ENCODE results near the gene FRAS1.
"Not testable (repeated sequence)": the region's sequence is repeated elsewhere in the genome, so short reads cannot be mapped to it uniquely, and the experiment has no call there.

The FRAS1 gene

DNA sequence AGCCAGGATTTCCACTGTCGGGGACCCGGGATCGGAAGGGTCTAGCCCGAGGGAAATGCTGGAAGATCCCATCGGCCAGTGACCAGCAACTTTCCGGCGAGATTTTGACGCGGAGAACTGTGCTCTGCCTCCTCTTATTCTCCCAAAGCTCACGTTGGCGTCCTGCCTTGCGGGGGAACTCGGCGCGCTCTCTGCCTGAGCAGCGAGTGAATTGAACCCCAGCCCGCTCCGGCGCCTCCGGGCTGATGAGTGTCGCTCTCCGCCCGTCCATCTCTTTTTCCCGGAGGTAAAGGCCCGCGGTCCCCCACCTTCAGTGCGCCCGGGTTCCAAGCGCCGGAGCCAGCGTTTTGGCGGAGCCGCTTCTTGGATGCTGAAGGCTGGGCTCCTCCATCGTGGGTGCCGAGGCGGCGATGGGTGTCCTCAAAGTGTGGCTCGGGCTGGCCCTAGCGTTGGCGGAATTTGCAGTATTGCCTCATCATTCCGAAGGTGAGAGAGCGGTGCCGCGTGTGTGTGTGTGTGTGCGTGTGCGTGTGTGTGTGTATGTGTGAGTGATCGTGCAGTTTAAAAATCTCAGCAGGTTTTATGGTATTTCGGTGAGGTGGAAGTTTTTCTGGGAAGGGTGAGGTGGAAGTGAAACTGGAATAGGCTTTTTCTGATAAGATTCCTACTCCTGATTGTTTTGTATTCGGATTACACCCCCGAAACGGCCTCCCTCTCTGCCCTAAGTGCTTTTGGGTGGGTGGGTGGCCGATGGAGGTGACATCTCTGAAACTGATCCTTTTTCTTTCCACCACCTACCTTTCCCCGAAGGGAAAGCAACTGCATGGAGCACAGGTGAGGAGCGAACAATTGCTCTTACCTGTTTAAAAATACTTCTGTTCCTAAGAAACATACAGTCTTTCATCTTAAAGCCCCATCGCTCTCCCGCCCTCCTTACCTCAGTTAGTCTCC lies 752 bp downstream of the FRAS1 start:
- DNase-seq (ENCODE audit: low read depth in 2 of 2): no peak

DNA sequence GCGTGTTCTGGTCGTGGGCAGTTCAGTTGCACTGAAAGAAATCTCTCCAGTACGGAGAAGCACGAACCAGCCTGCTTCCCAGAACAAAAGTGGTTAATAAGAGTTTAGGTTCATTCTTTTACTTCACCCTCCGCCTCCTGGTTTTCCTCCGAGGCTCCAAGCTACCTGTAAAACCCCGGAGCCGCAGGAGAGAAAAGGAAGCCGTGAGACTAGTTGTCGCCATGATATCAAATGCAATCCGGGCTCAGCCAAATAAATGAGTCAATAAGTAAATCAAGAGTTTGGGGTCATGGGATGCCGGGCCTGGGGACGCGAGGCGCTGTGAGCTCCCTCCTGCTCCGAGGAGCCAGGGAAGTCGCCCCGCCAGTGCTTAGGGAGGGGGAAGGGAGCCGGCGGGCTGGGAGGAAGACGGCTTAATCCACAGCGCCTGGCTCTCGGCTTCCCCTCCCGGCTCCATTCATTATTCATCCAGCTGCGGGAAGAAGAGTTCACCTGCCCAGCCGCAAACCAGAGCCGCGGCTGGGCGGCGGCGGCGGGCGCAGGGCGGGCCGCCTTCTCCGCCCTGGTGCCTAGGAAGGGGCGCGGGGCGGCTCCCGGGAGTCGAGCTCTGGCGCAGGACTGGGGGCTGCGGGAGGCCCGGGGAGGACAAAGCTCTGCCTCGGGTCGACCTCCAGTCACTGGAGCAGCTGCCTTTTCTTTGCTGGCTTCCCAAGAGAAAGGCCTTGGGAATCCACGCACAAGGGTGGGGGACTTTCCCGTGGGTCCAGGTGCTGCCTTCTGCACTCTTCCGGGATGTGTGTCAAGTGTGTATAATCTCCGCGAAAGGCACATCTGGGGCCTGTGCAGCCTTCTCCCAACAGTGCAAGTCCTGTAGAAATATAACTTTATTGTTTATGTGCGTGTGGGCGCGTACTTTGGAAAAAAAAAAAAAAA lies 1.7 kb downstream of the FRAS1 start:
- DNase-seq (ENCODE audit: low read depth in 2 of 2): no peak

DNA sequence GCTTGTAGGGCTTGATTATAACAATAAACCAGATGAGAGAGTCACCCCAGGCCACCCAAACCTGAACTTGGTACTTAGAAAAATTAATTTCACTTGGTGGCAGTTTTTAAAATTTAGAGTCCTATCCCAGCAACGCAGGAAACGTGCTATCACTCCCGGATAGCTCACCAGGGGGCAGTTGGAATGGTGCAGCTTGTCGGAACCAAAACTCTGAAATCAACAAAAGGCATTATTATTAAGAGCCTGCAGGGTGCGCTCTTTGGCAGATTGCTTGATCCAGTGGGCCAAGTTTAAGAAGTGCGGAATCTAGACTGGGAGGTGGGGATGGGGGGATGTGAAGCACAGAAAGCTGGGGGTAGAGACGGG lies 2.4 kb downstream of the FRAS1 start:
- DNase-seq (ENCODE audit: low read depth in 2 of 2): no peak

DNA sequence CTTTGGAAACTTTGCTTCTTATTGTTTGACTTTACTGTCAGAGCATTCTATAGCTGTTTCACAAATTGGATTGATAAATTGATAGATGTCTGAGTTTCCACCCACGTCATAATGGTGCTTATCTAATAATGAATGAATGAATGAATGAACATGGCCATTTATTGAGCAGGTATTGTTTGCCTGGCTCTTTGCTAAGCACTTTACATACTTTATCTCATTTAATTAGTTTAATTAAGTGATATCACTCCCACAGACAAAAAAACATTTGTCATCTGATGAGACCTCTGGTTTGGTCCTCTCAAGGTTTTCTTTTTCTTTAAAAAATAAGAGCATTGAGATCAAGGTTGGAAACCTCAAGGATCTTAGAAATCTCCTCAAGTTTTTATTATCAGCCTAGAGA lies 2.8 kb downstream of the FRAS1 start:
- DNase-seq (ENCODE audit: low read depth in 2 of 2): no peak

DNA sequence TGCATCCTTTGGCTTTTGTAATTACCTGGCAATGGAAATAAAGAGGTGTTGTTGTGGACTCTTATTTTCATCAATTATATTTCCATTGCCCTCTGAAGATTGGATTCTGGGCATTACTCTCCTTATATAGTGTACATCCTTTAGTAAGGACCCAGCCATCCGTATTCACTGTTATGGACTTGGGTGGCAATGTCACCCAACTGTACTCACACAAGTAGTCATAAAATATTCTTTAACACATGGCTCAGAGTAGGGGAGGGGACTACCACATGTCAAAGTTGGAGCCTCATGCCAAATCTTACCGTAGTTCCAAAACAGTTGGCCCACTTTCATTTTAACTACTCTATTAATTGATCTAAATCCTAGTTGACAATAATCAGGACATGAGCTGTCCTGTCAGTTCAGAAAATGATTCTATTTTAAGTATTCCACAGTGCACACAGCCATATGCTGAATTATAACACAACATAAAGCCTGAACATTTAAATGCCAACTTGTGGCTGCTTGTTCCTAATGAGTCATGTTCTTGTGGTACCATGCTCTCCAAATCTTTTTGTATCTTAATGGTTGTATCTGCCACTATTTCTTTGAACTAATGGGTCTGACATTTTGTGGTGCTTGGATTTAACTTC lies 4.9 kb downstream of the FRAS1 start:
- DNase-seq (ENCODE audit: low read depth in 2 of 2): no peak

DNA sequence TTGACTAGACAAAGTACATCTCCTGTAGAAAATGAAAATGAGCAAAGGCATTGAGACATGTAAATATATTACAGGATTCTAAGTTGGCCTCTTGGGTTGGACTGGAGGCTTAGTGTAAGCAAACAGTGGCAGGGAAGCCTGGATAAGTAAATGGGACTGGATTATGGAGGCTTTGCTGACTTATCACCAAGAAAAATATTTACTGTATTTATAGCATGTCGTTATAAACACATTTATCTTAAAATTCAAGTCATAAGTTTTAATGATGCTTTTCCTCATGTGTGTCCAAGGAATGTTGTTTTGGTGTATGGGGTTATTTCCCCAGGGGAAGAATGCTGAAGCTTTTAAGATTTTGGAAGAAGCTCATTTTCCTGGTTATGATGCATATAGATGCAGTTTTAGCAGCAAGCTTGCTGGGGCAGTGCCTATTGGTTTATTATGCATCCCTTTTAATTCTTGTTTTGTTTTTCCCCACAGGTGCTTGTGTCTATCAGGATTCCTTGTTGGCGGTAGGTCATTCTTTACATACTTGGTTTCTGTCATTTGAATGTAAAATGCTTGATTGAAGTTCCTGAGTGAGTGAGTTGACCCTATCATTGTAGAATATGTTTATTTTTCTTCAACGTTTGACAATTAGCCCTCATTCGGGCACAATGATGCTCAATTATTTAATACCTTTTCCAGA lies 8.5 kb downstream of the FRAS1 start:
- no peak for DNase-seq (ENCODE audit: low read depth in 2 of 2)

DNA sequence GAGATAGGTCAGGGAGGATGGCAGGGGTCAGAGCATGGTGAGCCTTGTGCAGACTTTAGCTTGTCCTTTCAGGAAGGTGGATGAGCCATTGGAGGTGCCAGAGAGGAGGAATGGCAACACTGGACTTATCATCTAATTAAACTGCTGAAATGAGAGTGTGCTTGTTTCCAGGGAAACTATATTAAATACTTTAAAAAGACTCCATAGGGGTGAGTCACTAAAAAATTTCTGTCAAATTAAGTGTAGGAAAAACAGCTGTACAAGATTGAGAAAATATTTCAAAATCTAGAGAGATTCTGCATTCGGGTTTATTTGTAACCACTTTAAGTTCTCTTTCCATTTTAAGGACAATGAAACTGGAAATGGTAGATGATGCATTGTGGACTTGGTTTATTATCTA lies 11.4 kb downstream of the FRAS1 start:
- DNase-seq (ENCODE audit: low read depth in 2 of 2): no peak

DNA sequence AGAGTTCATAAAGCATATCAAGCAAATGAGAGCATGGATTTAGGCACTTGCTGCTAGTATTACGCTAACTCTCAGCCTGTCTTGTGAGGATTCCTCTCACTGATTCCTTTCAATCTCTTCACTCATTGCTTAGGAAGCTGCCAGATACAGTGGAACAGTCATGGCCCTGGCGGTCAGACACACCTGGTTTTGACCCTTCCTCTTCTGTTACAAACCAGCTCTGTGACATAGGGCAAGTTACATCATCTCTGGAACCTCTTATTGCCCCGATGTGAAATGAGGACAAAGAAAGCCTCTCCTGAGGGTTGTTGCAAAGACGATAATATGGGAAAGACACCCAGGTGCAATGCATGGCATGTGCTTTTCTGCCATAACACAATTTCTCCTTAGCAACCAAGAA lies 12.2 kb downstream of the FRAS1 start:
- no peak for DNase-seq (ENCODE audit: low read depth in 2 of 2)

DNA sequence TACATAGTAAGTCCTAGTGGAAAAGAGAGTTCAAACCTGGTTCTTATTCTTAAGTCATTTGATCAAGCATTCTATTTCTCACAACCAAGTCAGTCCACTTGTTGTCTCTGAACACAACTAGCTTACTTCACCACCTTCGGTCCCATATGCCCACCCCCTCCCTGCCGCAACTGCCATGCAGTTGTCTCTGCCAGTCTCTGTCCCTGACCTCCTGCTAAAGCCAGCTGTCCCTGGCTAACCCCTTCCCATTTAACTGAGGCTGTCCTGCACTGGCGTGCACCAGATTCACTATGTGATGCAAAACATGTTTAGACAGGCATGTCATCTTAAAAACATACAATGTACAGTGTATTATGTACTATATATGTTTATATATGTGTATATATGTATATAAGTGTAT lies 12.7 kb downstream of the FRAS1 start:
- DNase-seq (ENCODE audit: low read depth in 2 of 2): no peak

DNA sequence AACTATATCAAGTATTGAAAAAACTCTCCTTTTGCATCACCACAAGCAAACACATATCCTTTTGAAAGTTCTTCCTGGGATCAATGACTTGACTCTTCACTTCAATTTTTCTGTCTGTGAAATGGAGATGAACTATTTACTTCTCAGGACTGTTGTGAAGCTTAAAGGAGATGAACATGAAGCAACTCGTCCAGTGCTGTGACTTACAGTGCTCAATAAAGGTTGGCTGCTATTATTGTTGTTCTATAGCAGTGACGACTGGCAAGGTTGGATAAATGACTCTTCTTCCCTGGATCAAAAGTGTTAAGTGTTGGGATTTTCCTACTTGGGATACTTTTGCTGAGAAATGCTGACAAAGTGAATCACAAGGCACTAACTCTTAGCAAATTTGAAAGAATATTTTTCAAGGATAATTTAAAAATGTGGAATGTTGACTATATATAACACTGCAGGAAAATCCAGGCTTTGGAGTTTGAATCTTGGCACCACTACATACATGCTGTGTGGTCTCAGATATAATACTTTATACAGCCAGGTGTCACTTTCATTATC lies 13.7 kb downstream of the FRAS1 start:
- no peak for DNase-seq (ENCODE audit: low read depth in 2 of 2)

DNA sequence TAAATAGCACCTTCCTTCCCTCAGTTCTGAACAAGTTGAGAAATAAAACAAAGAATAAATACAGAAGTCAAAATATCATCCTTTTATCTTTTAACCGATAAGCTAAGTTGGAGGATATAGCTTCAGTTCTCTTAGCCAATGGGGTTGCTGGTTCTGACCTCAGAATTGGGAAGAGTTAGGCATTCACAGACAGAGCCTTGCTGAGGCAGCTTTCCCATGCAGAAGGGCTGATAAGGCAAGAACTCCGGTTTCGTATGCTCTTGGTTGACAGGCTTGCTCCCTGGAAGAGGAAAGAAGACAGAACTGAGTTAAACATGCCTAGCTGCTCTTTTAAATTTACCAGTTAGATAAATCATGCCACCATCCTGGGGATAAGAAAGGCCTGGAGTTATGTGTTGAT lies 17.6 kb downstream of the FRAS1 start:
- DNase-seq (ENCODE audit: low read depth in 2 of 2): no peak

DNA sequence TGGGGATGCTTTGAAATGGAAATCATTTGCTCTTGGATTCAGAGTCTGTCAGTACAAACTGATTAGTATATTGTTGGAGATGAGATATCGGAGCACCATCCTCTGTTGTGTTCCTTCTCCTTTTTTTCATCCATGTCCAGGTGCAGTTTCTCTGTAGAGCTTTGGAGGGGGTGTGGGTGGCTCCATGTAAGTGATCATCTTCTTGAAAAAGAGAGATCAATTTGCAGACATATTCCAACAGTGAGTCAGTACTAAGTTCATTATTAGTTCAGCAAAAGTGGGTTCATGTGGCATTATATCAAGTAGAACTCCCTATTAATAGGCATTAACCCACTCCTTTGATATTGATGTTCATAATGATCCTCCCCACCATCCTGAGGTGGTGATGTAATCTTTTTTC lies 18.9 kb downstream of the FRAS1 start:
- no peak for DNase-seq (ENCODE audit: low read depth in 2 of 2)

DNA sequence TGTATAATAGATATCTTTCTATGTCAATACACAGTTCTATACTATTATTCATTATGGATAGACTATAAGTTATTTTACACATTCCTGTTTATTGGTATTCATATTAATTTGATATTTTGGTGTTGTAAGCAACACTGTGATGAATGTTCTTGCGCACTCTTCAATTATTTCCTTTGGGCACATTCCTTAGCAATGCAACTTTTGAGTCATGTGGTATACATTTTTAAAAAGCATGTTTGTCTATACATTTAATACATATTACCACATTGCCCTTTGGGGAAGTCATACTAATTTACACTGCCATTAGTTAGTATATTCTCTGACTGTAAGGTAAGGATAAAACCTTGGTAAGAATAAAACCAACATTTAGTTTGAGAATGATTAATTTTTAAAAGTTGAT lies 21.0 kb downstream of the FRAS1 start:
- no peak for DNase-seq (ENCODE audit: low read depth in 2 of 2)

DNA sequence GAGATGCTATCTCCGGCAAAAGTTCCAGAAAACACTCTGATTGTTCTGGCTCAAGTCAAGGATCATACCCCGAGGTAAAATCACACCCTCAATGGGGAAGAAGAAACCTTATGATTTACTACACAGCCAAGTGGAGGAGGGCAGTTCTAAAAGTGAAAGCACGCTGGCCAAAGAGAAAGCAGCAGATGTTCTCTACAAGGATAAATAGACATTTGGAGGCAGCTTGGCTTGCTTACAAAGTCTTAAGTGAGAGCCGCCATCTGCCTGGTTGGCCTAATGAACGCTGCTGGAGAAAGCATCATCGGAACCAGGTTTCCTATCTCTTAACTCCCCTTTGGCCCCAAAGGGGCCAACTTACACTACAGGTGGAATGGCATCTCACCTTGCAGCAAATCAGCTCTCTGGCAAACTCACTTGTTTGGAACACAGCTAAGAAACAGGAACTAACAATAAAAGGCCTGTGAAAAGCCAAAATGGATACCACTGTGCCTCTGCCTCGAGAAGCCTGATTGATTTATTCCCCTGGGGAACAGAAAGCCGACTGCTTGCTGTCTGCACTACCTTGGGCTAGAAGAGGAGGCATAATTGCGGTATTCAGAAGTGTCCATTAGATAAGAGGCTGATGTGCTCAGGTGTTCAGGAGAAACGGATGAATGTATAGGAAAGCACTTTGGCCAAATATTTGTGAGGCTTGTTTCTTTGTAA lies 22.8 kb downstream of the FRAS1 start:
- no peak for DNase-seq (ENCODE audit: low read depth in 2 of 2)

DNA sequence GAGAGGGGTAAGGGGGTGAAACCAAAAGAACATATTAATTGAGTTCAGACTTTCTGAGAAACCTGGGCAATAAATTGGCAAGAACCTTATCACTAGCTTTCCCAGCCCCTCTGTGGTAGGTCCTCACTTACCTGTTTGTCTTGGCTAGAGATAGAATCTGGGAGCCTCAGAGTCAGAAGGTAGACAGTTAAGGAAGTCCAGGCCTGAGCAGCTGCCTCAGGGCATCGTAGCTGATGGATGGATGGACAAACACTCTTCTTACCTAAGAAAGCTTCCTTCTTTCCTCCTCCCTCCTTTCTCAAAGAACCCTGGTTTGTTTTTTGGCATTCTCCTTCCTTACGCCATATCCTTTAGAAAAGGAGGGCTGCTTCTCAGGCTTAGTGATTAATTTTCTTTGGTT lies 24.4 kb downstream of the FRAS1 start:
- DNase-seq (ENCODE audit: low read depth in 2 of 2): no peak

DNA sequence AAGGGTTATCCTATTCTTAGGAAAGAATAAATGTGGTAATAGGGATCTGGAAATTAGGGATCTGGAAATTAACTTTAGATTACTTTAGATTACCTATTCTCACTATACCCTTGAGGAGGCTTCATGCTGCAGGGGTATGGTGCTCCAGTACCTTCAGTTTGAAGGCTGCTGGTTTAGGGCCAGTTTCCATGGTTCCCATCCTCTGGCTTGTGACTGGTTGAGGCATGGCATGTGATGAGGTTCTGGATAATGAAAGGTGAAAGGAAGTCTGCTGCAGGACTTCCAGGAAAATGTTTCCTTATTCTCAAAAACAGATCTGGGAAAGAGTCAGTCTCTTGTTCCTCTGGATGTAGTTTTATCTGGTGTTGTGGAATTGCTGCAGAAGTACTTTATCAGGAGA lies 25.9 kb downstream of the FRAS1 start:
- no peak for DNase-seq (ENCODE audit: low read depth in 2 of 2)

DNA sequence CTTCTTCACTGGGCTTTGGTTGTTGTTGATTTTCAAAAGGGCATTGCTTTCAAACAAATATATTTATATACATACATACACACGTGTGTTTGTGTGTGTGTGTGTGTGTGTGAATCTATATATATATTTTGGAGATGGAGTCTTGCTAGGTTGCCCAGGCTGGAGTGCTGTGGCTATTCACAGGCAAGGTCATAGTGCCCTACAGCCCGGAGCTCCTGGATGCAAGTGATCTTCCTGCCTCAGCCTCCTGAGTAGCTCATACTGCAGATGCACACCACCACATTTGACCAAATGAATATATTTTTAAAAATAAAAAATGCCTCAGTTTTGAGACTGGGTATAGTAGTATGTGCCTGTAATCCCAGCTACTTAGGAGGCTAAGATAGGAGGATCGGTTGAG lies 34.4 kb downstream of the FRAS1 start:
- DNase-seq (ENCODE audit: low read depth in 2 of 2): no peak

DNA sequence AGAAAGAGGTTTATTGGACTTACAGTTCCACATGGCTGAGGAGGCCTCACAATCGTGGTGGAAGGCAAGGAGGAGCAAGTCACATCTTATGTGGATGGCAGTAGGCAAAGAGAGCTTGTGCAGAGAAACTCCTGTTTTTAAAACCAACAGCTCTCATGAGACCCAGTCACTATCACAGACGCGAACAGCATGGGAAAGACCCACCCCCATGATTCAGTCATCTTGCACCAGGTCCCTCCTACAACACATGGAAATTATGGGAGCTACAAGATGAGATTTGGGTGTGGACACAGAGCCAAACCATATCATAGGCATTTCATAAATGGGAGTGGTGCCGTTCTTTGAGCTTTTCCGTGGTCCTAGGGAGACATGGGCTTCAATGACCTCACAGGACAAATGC lies 35.2 kb downstream of the FRAS1 start:
- not testable (repeated sequence) for DNase-seq (ENCODE audit: low read depth in 2 of 2)

DNA sequence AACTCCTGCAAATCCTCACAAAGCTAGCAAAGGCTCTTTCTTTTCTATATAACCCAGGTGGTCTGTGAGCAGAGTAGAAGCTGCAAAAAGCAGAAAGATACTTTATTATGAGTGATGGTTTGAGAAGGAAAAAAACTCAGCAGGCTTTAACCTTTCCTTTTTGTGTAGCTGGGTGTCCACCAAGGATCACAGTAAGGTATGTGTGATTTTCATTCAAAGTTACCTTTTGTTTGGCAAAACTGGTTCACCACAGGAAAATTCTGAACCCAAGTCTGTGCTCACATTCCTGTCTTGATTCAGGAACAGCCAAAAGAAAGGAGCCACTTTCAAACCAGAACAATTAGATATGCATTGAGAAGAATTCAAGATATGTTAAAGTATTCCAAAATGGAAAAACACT lies 35.7 kb downstream of the FRAS1 start:
- DNase-seq (ENCODE audit: low read depth in 2 of 2): no peak

DNA sequence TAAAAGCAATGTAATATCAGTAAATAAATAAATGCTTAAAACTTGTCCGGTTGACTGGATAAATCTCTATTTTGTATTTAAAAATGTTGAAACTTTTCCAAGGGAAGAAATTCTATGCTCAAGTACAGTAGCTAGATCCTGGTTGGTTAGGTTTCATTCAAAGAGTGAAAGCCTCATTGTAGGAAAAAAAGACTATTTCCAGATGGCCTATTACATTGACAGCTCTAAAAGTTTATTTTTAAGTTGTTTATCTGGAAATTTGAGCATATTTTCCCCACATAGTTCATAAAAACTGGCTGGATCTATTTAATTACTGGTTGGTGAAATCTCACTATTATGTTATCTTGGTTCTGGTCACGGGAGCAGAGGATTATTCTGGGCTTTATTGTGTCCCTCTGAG lies 38.0 kb downstream of the FRAS1 start:
- DNase-seq (ENCODE audit: low read depth in 2 of 2): no peak

DNA sequence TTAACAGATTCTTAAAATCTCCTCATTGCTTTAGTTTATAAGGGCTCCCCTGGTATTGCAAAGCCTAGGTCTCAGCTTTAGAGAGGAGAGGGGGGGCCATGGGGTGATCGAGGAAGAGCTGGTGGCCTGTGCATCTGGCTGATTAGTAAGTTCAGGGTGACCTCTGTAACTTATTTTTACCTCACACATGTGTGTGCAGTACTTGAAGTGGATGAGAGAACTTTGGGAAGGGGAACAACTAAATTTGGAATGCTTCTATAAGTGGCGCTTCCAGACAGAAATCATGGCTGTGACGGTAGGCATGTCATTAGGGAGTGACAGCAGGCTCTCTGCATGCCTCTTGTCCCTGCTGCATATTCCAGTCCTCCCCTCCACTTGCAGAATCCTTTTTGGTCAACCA lies 41.9 kb downstream of the FRAS1 start:
- DNase-seq (ENCODE audit: low read depth in 2 of 2): no peak

Measured in stimulated activated CD8-positive, alpha-beta memory T cell treated with anti-CD3 and anti-CD28 coated beads, Interleukin-15, amount 100 ng/mL, for 48 hours (primary cell).